ENCODE data around the gene UCK2.
A peak's percentile ranks its signal among the peaks of the same experiment; 100 is the strongest.

The UCK2 gene

DNA sequence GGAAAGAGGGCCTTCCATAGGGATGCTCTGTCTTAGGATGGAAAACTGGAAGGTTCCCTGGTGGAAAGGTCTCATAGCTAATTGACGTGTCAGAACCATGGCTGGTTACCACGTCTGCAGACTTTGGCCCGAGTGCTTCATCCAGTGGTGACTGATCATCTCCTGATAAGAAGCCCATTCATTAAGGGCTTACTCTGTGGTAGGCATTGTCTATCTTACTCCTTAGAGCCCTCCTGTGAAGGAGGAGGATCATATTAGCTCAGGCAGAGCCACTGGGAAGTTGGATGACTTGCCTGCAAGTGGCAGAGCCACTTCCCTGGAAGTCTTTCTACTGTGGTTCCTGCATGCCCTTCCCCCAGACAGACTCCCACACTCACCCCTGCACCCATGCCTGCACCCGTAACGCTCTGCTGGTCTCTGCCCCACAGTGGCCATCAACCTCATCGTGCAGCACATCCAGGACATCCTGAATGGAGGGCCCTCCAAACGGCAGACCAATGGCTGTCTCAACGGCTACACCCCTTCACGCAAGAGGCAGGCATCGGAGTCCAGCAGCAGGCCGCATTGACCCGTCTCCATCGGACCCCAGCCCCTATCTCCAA lies 79.9 kb downstream of the UCK2 start:
- DNase-seq: no peak

GRCh38 chr1:165910764-165911421 lies 83.5 kb downstream of the UCK2 start:
- no peak for DNase-seq

GRCh38 chr1:165911609-165912281 lies 84.3 kb downstream of the UCK2 start:
- no peak for DNase-seq

- DNase-seq: no peak
Observed at GRCh38 chr1:165912638-165913037, 85.2 kb downstream of the UCK2 start.

- DNase-seq: peak; percentile 49
Observed at GRCh38 chr1:165914136-165914798, 86.9 kb downstream of the UCK2 start.

- no peak for DNase-seq
Observed at GRCh38 chr1:165915480-165915879, 88.1 kb downstream of the UCK2 start.

- no peak for DNase-seq
Observed at GRCh38 chr1:165915932-165916348, 88.5 kb downstream of the UCK2 start.

GRCh38 chr1:165917166-165917565 lies 89.8 kb downstream of the UCK2 start:
- DNase-seq: no peak

DNA sequence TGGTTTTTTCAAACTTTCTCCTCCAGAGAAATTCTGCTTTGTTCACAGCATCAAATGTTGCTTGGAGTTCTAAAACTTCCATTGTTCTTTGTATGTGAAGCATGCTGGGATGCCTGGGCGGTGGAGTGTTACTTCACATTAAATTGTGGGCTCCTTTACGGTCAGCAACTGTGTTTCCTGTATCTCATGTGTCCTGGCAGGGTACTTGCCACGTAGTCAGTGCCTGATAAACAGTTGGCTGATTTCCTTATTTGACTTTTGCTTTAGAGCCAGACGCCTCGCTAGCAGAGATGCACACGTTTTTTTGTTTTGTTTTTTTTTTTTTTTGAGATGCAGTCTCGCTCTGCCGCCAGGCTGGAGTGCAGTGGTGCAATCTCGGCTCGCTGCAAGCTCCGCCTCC lies 96.7 kb downstream of the UCK2 start:
- no peak for DNase-seq

GRCh38 chr1:165925498-165926079 lies 98.2 kb downstream of the UCK2 start:
- DNase-seq: no peak

- no peak for DNase-seq
Observed at GRCh38 chr1:165927169-165927568, 99.8 kb downstream of the UCK2 start.

GRCh38 chr1:165928075-165928731 lies 100.8 kb downstream of the UCK2 start:
- DNase-seq: peak; percentile 33

GRCh38 chr1:165930961-165931360 lies 103.5 kb downstream of the UCK2 start:
- no peak for DNase-seq

- no peak for DNase-seq
Observed at GRCh38 chr1:165933446-165934170, 106.2 kb downstream of the UCK2 start.

GRCh38 chr1:165936542-165936941 lies 109.1 kb downstream of the UCK2 start:
- DNase-seq: no peak

- no peak for DNase-seq
Observed at GRCh38 chr1:165937829-165938228, 110.4 kb downstream of the UCK2 start.

DNA sequence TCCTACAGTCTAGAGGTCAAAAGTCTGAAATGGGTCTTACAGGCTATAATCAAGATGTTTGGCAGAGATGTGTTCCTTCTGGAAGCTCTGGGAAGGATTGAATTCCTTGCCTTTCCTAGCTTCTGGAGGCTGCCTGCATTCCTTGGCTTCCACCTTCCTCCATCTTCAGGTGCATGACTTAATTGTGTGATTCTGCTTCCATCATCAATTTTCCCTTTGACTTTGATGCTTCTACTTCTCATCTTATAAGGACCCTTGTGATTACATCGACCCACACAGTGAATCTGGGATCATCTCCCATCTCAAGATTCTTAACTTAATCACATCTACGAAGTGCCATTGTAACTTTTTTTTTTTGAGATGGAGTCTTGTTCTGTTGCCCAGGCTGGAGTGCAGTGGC lies 111.4 kb downstream of the UCK2 start:
- DNase-seq: no peak

- no peak for DNase-seq
Observed at GRCh38 chr1:165941531-165941930, 114.1 kb downstream of the UCK2 start.

GRCh38 chr1:165942062-165942461 lies 114.6 kb downstream of the UCK2 start:
- no peak for DNase-seq

DNA sequence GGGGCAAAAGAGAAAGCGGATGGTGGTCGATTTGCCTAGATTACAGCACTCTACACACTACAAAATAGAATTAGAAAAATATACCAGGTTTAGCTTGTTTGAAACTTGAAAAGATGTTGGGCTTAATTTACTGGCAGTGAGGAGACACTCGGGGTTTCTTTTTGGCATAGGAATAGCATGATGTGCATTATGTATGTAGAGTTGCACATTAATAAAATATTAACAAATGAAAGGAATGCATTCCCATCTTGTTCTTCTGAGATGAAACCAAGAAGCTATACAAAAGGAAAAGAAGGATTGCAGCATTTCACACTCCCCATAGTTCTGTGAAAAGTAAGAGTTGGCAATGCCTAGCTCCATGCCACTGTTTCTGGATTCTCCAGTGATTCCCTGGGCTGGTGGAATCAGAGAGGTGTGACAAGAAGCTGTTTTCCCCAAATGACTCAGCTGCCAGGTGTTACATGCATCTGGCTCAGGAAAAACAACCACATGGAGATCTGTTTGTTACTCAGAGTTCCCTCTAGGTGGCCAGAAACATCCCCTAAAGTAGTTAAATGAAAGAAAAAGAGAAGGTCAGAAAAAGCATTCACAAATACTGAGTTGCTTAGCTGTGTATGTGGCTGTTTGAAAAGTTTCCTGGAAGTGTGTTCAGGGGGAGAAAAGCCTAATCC lies 115.6 kb downstream of the UCK2 start:
- DNase-seq: no peak

DNA sequence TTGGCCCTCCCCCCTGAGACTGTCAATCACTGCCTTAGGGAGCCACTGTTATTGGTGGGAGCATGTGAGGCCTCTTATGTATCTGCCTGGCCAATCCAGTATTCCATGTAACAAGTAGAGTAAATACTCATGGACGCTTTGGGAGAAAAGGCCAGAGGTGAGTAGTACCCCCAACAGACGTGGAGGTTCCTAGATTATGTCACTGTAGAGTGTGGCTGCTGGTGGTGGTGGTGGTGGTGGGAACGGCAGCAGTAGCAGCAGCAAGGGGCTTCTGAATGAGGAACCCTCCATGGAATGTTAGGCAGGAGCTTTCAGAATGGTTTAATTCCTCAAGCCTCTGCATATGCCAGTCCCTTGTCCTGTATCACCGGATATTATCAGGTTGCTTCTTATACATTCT lies 118.5 kb downstream of the UCK2 start:
- DNase-seq: no peak
